ENCODE measurements around the gene ANKRD33B. TPM values are rescaled to one million over a fixed set of nuclear protein-coding genes. Genes with fewer than 3 reads are reported as not detected.
"Not testable (repeated sequence)": the region's sequence is repeated elsewhere in the genome, so short reads cannot be mapped to it uniquely, and the experiment has no call there.

The ANKRD33B gene
- total RNA-seq, 2 donors from 2014 or later = 4.1 to 7.4 TPM

- DNase-seq (ENCODE audit: low spot score) = peak; percentile 36
- H3K4me3 ChIP-seq = no peak overlapping the region
- H3K27ac ChIP-seq = no peak overlapping the region
- 15% methylated on average over 12 of the region's 13 CpGs for WGBS
- TF ChIP-seq POLR2A (IDR thresholded peaks at IDR 0.05) (no peak), POLR2AphosphoS5 (IDR thresholded peaks at IDR 0.05) (no peak), CTCF (IDR thresholded peaks at IDR 0.05) (no peak)
- no peaks in the 10 kb centered on the region for H3K4me1 ChIP-seq (replicated peaks)
- intact Hi-C loops (cut with DNase I) = no loop called here
- no peaks in the 10 kb centered on the region for H3K36me3 ChIP-seq
- H3K9me3 ChIP-seq = no peaks in the 10 kb centered on the region
- H3K27me3 ChIP-seq (replicated peaks; ENCODE audit: insufficient read depth) = no peaks in the 10 kb centered on the region
Measured at GRCh38 chr5:10663489-10664179, 99.8 kb downstream of the ANKRD33B start.

- H3K4me1 ChIP-seq (replicated peaks); H3K27ac ChIP-seq; H3K36me3 ChIP-seq; intact Hi-C loops (cut with DNase I); H3K4me3 ChIP-seq; H3K9me3 ChIP-seq; DNase-seq (ENCODE audit: low spot score); H3K27me3 ChIP-seq (replicated peaks; ENCODE audit: insufficient read depth): not testable (repeated sequence)
- 90% methylated on average over 6 of the region's 6 CpGs for WGBS
Measured at GRCh38 chr5:10664180-10664769, 100.4 kb downstream of the ANKRD33B start.

- intact Hi-C loops (cut with DNase I) = no loop called here
- DNase-seq (ENCODE audit: low spot score) = no peak
- Histone ChIP-seq H3K27ac (no peak overlapping the region), H3K9me3 (no peaks in the 10 kb centered on the region), H3K4me1 (replicated peaks) (no peaks in the 10 kb centered on the region), H3K27me3 (replicated peaks; ENCODE audit: insufficient read depth) (no peaks in the 10 kb centered on the region), H3K4me3 (no peak overlapping the region), H3K36me3 (no peaks in the 10 kb centered on the region)
- 95% methylated on average over 9 of the region's 9 CpGs for WGBS
- TF ChIP-seq POLR2A (IDR thresholded peaks at IDR 0.05) = no peak
- TF ChIP-seq CTCF (IDR thresholded peaks at IDR 0.05) = no peak
- no peak for TF ChIP-seq POLR2AphosphoS5 (IDR thresholded peaks at IDR 0.05)
Measured at GRCh38 chr5:10665799-10666198, 101.9 kb downstream of the ANKRD33B start.

GRCh38 chr5:10666531-10667299, 102.8 kb downstream of the ANKRD33B start:
- no peak for DNase-seq (ENCODE audit: low spot score)
- WGBS = 90% methylated on average over 7 of the region's 7 CpGs
- H3K9me3 ChIP-seq = no peaks in the 10 kb centered on the region

More at GRCh38 chr5:10666531-10667299, 102.8 kb downstream of the ANKRD33B start:
- Histone ChIP-seq H3K36me3 (no peaks in the 10 kb centered on the region), H3K4me1 (replicated peaks) (no peaks in the 10 kb centered on the region), H3K27ac (no peak overlapping the region), H3K4me3 (no peak overlapping the region), H3K27me3 (replicated peaks; ENCODE audit: insufficient read depth) (no peaks in the 10 kb centered on the region)
- intact Hi-C loops (cut with DNase I) = no loop called here
- TF ChIP-seq CTCF (IDR thresholded peaks at IDR 0.05) (no peak), POLR2AphosphoS5 (IDR thresholded peaks at IDR 0.05) (no peak), POLR2A (IDR thresholded peaks at IDR 0.05) (no peak)
